ENCODE data around the gene DHX58. TPM values are rescaled to one million over a fixed set of nuclear protein-coding genes. Genes with fewer than 3 reads are reported as not detected.

Gene DHX58
- total and polyA plus RNA-seq, 4 donors, result 4.0 to 21.9 (median 12.2) TPM

GRCh38 chr17:42062681-42063080 lies 49.8 kb downstream of the DHX58 start:
- DNase-seq (ENCODE audit: low spot score), result no peak
- WGBS, result 88% methylated on average over 14 of the region's 14 CpGs

GRCh38 chr17:42061646-42062487 lies 50.6 kb downstream of the DHX58 start:
- no peak overlapping the region for H3K9ac ChIP-seq (ENCODE audit: low read depth in 1 of 2, low read length in 2 of 2)
- H3K36me3 ChIP-seq (ENCODE audit: control insufficient read depth in 4 of 4, insufficient read depth in 3 of 4, low read depth in 1 of 4, low read length in 3 of 4), result no peaks in the 10 kb centered on the region
- no peaks in the 10 kb centered on the region for H3K4me1 ChIP-seq (ENCODE audit: control insufficient read depth in 4 of 4, insufficient read depth in 4 of 4, low read length in 3 of 4)
- H3K4me3 ChIP-seq (ENCODE audit: low read depth in 1 of 3, low read length in 3 of 3), result no peak overlapping the region
- H3K27me3 ChIP-seq (ENCODE audit: control insufficient read depth in 4 of 4, insufficient read depth in 4 of 4, low read length in 3 of 4), result no peaks in the 10 kb centered on the region
- no peak overlapping the region for H3K27ac ChIP-seq (ENCODE audit: low read depth in 1 of 2, low read length in 2 of 2)
- no peaks in the 10 kb centered on the region for H3K9me3 ChIP-seq (ENCODE audit: control insufficient read depth in 4 of 4, low read length in 3 of 4)
- no peak for DNase-seq (ENCODE audit: low spot score)
- WGBS, result 70% methylated on average over 5 of the region's 5 CpGs
- TF ChIP-seq HNF4A (conservative IDR thresholded peaks at IDR 0.05) (no peak), MAX (IDR thresholded peaks at IDR 0.05) (no peak), GABPA (IDR thresholded peaks at IDR 0.05 in 1 of 2, conservative IDR thresholded peaks at IDR 0.05 in 1 of 2) (no peak), NR2F2 (IDR thresholded peaks at IDR 0.05) (no peak), SP1 (IDR thresholded peaks at IDR 0.05) (no peak), FOXA1 (IDR thresholded peaks at IDR 0.05) (no peak), EGR1 (IDR thresholded peaks at IDR 0.05; ENCODE audit: low read depth in 2 of 2) (no peak), HNF4G (IDR thresholded peaks at IDR 0.05) (no peak), RAD21 (IDR thresholded peaks at IDR 0.05) (no peak), TAF1 (conservative IDR thresholded peaks at IDR 0.05) (no peak), JUND (IDR thresholded peaks at IDR 0.05) (no peak), RXRA (IDR thresholded peaks at IDR 0.05) (no peak), FOXA2 (IDR thresholded peaks at IDR 0.05) (no peak)
- TF ChIP-seq, protein P1, sequence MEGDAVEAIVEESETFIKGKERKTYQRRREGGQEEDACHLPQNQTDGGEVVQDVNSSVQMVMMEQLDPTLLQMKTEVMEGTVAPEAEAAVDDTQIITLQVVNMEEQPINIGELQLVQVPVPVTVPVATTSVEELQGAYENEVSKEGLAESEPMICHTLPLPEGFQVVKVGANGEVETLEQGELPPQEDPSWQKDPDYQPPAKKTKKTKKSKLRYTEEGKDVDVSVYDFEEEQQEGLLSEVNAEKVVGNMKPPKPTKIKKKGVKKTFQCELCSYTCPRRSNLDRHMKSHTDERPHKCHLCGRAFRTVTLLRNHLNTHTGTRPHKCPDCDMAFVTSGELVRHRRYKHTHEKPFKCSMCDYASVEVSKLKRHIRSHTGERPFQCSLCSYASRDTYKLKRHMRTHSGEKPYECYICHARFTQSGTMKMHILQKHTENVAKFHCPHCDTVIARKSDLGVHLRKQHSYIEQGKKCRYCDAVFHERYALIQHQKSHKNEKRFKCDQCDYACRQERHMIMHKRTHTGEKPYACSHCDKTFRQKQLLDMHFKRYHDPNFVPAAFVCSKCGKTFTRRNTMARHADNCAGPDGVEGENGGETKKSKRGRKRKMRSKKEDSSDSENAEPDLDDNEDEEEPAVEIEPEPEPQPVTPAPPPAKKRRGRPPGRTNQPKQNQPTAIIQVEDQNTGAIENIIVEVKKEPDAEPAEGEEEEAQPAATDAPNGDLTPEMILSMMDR (IDR thresholded peaks at IDR 0.05; ENCODE audit: low read depth, low read length, missing input control), result no peak
- TF ChIP-seq, protein P2, sequence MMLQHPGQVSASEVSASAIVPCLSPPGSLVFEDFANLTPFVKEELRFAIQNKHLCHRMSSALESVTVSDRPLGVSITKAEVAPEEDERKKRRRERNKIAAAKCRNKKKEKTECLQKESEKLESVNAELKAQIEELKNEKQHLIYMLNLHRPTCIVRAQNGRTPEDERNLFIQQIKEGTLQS (IDR thresholded peaks at IDR 0.05), result no peak
- TF ChIP-seq, protein P3, sequence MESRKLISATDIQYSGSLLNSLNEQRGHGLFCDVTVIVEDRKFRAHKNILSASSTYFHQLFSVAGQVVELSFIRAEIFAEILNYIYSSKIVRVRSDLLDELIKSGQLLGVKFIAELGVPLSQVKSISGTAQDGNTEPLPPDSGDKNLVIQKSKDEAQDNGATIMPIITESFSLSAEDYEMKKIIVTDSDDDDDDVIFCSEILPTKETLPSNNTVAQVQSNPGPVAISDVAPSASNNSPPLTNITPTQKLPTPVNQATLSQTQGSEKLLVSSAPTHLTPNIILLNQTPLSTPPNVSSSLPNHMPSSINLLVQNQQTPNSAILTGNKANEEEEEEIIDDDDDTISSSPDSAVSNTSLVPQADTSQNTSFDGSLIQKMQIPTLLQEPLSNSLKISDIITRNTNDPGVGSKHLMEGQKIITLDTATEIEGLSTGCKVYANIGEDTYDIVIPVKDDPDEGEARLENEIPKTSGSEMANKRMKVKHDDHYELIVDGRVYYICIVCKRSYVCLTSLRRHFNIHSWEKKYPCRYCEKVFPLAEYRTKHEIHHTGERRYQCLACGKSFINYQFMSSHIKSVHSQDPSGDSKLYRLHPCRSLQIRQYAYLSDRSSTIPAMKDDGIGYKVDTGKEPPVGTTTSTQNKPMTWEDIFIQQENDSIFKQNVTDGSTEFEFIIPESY (IDR thresholded peaks at IDR 0.05), result no peak
- TF ChIP-seq, protein P4, sequence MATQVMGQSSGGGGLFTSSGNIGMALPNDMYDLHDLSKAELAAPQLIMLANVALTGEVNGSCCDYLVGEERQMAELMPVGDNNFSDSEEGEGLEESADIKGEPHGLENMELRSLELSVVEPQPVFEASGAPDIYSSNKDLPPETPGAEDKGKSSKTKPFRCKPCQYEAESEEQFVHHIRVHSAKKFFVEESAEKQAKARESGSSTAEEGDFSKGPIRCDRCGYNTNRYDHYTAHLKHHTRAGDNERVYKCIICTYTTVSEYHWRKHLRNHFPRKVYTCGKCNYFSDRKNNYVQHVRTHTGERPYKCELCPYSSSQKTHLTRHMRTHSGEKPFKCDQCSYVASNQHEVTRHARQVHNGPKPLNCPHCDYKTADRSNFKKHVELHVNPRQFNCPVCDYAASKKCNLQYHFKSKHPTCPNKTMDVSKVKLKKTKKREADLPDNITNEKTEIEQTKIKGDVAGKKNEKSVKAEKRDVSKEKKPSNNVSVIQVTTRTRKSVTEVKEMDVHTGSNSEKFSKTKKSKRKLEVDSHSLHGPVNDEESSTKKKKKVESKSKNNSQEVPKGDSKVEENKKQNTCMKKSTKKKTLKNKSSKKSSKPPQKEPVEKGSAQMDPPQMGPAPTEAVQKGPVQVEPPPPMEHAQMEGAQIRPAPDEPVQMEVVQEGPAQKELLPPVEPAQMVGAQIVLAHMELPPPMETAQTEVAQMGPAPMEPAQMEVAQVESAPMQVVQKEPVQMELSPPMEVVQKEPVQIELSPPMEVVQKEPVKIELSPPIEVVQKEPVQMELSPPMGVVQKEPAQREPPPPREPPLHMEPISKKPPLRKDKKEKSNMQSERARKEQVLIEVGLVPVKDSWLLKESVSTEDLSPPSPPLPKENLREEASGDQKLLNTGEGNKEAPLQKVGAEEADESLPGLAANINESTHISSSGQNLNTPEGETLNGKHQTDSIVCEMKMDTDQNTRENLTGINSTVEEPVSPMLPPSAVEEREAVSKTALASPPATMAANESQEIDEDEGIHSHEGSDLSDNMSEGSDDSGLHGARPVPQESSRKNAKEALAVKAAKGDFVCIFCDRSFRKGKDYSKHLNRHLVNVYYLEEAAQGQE (IDR thresholded peaks at IDR 0.05), result no peak

More at GRCh38 chr17:42062681-42063080, 49.8 kb downstream of the DHX58 start:
- H3K36me3 ChIP-seq (ENCODE audit: control insufficient read depth in 4 of 4, insufficient read depth in 3 of 4, low read depth in 1 of 4, low read length in 3 of 4), result no peaks in the 10 kb centered on the region
- H3K9me3 ChIP-seq (ENCODE audit: control insufficient read depth in 4 of 4, low read length in 3 of 4), result no peaks in the 10 kb centered on the region
- H3K27ac ChIP-seq (ENCODE audit: low read depth in 1 of 2, low read length in 2 of 2), result no peak overlapping the region
- peaks cover 0 to 4% (median 3%) of the 10 kb centered on the region in 4 donors for H3K4me1 ChIP-seq (ENCODE audit: control insufficient read depth in 4 of 4, insufficient read depth in 4 of 4, low read length in 3 of 4)
- H3K27me3 ChIP-seq (ENCODE audit: control insufficient read depth in 4 of 4, insufficient read depth in 4 of 4, low read length in 3 of 4), result no peaks in the 10 kb centered on the region
- no peak overlapping the region for H3K4me3 ChIP-seq (ENCODE audit: low read depth in 1 of 3, low read length in 3 of 3)
- TF ChIP-seq, protein P2 (IDR thresholded peaks at IDR 0.05), result no peak
- TF ChIP-seq, protein P4 (IDR thresholded peaks at IDR 0.05), result no peak
- H3K9ac ChIP-seq (ENCODE audit: low read depth in 1 of 2, low read length in 2 of 2), result no peak overlapping the region
